ENCODE results near the gene ELK1.

- TF ChIP-seq CTCF (IDR thresholded peaks at IDR 0.05; ENCODE audit: poor library complexity, severe bottlenecking) (no peak), POLR2AphosphoS5 (IDR thresholded peaks at IDR 0.05) (no peak), EP300 (conservative IDR thresholded peaks at IDR 0.05; ENCODE audit: poor library complexity, severe bottlenecking) (no peak)
These were observed 4.8 kb downstream of the ELK1 start for GRCh38 chrX:47645530-47645929.

Measured in neural cell (in vitro differentiated cells).